IPS-20b (cell line): ENCODE data around the gene PDE6G.

ENCODE experiments used
- H3K27ac ChIP-seq: one replicate; pipeline ENCODE4 v1.5.1; 2013; ENCODE audit warnings: low read length
- H3K27me3 ChIP-seq: 2 replicates; pipeline ENCODE4 v1.6.1; 2013; ENCODE audit warnings: mild to moderate bottlenecking, low read length, inconsistent platforms; ENCODE audit not compliant: insufficient read depth
- H3K36me3 ChIP-seq: 2 replicates; pipeline ENCODE4 v1.6.1; 2013; ENCODE audit warnings: low read depth, mild to moderate bottlenecking, inconsistent platforms, low read length, moderate library complexity; ENCODE audit not compliant: insufficient read depth
- H3K4me1 ChIP-seq: 2 replicates; pipeline ENCODE4 v1.6.1; 2013; ENCODE audit warnings: mild to moderate bottlenecking, control low read depth, inconsistent platforms, low read length, moderate library complexity; ENCODE audit not compliant: insufficient read depth
- H3K4me3 ChIP-seq: 2 replicates; pipeline ENCODE4 v1.5.1; 2013; ENCODE audit warnings: mild to moderate bottlenecking, low read length, inconsistent platforms
- H3K9ac ChIP-seq: 2 replicates; pipeline ENCODE4 v1.6.1; 2013; ENCODE audit warnings: low read depth, mild to moderate bottlenecking, inconsistent platforms, low read length, moderate library complexity
- H3K9me3 ChIP-seq: 2 replicates; pipeline ENCODE4 v1.6.1; 2013; ENCODE audit warnings: mild to moderate bottlenecking, low read depth, low read length, inconsistent platforms; ENCODE audit not compliant: insufficient read depth

PDE6G gene

DNA sequence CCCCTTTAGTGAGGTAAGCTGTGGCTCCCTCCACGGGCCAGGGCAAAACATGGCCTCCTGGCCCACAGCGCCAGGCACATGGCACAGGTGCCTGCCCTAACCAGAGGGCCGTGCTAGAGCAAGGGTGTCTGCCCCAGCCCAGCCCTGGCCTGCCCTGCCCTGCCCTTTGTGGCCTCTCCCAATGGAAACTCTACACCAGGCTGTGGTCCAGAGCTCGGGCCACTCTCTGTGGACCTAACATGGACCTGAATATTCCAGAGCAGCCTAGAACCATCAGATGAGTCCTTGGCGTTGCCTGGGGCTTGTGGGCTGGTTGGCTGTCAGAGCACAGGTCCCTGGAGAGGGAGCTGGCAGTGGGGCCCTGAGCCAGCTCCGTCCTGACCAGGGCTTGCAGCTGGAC lies 38.9 kb upstream of the PDE6G start:
- no peak overlapping the region for H3K4me3 ChIP-seq
- no peak overlapping the region for H3K9ac ChIP-seq
- no peaks in the 10 kb centered on the region for H3K9me3 ChIP-seq
- H3K27me3 ChIP-seq, result no peaks in the 10 kb centered on the region
- peaks cover 81% of the 10 kb centered on the region for H3K36me3 ChIP-seq
- H3K27ac ChIP-seq, result no peak overlapping the region
- H3K4me1 ChIP-seq, result no peaks in the 10 kb centered on the region

DNA sequence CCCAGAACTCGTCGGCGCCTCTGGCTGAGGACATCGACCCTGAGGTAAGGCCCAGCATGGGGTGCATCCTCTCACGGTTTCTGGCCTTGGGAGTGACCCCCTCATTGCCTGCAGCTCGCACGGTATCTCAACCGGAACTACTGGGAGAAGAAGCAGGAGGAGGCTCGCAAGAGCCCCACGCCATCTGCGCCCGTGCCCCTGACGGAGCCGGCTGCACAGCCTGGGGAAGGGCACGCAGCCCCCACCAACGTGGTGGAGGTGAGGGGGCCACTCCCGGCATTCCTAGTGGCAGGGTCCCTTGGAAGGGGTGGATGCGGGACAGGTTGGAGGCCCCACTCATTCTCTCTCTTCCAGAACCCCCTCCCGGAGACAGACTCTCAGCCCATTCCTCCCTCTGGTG lies 38.5 kb upstream of the PDE6G start:
- H3K9me3 ChIP-seq, result no peaks in the 10 kb centered on the region
- H3K4me3 ChIP-seq, result no peak overlapping the region
- H3K36me3 ChIP-seq, result peaks cover 85% of the 10 kb centered on the region
- no peaks in the 10 kb centered on the region for H3K4me1 ChIP-seq
- H3K27me3 ChIP-seq, result no peaks in the 10 kb centered on the region
- H3K27ac ChIP-seq, result no peak overlapping the region
- no peak overlapping the region for H3K9ac ChIP-seq

DNA sequence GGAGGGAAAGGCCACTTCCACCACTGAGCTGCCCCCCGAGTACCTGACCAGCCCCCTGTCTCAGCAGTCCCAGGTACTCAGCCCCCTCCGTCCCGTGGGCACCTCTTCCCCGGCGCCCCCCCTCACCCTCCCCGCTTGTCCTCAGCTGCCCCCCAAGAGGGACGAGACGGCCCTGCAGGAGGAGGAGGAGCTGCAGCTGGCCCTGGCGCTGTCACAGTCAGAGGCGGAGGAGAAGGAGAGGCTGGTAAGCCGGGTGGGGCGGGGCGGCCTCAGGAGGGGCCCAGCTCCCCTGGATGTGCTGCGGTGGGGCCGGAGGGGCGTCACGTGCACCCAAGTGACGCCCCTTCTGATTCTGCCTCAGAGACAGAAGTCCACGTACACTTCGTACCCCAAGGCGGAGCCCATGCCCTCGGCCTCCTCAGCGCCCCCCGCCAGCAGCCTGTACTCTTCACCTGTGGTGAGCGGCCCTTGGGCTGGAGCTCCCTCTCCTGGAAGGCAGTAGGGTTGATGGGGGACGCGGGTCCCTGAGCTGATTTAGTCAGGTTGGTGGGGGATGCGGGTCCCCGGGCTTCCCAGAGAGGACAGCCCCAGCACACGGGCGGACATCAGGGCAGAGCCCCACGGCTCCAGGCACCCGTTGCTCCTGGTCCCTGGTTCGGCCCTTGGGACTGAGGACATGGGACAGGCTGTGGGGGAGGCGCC lies 37.3 kb upstream of the PDE6G start:
- Histone ChIP-seq H3K4me3 (no peak overlapping the region), H3K36me3 (peaks cover 90% of the 10 kb centered on the region), H3K4me1 (no peaks in the 10 kb centered on the region), H3K9ac (no peak overlapping the region), H3K9me3 (no peaks in the 10 kb centered on the region), H3K27me3 (no peaks in the 10 kb centered on the region), H3K27ac (no peak overlapping the region)

DNA sequence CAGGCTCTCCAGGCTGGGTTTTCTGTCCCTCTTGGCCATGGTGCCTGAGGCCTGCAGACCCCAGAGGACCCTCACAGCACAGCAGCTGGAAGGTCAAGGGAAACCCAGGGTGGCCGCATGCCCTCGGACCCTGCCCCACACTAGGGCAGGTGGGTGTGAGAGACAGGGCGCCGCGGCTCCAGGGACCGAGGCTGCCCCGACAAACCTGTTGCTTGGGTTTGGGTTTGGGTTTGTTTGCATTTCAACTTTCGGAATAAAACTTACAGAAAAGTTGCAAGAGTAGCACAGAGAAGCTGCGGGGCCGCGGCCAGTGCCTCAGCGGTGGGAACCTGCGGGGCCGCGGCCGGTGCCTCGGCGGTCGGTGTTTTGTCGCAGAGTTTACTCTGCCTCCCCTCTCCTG lies 35.3 kb upstream of the PDE6G start:
- Histone ChIP-seq H3K9ac (no peak overlapping the region), H3K9me3 (no peaks in the 10 kb centered on the region), H3K4me3 (no peak overlapping the region), H3K27me3 (no peaks in the 10 kb centered on the region), H3K27ac (no peak overlapping the region), H3K36me3 (peaks cover 88% of the 10 kb centered on the region), H3K4me1 (no peaks in the 10 kb centered on the region)

DNA sequence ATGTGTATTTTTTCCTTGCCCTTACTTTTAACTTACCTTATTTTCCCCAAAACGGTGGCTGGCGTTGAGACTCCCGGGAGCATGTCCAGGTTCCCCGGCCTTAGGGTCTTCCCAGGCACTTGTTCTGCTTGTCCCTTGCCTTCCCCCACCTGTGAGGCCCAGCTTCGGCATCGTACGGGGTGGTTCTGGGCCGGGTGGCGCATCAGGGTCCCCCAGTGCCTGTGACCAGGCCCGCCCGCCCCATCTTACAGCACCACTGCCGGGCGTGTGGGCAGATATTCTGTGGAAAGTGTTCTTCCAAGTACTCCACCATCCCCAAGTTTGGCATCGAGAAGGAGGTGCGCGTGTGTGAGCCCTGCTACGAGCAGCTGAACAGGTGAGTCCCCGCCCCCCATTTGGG lies 34.9 kb upstream of the PDE6G start:
- H3K36me3 ChIP-seq, result peaks cover 88% of the 10 kb centered on the region
- no peak overlapping the region for H3K9ac ChIP-seq
- H3K4me3 ChIP-seq, result no peak overlapping the region
- no peaks in the 10 kb centered on the region for H3K9me3 ChIP-seq
- H3K27me3 ChIP-seq, result no peaks in the 10 kb centered on the region
- H3K27ac ChIP-seq, result no peak overlapping the region
- H3K4me1 ChIP-seq, result no peaks in the 10 kb centered on the region

DNA sequence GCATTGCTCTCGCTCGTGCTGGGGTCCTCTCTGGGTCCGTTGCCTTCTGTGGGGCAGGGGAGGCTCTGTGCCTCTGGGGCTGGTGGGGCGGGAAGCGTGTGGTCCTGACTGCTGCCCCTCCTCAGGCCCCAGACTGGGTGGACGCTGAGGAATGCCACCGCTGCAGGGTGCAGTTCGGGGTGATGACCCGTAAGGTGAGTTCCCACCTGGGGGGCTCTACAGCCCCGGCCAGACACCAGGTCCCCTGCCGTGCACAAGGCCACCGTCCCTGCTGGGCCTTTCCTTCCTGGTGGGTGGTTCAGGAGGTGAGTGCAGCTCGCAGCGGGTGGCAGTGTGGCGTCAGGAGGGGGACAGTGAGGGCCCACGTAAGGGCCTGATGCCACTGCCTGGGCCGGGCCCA lies 34.2 kb upstream of the PDE6G start:
- Histone ChIP-seq H3K36me3 (peaks cover 88% of the 10 kb centered on the region), H3K9ac (no peak overlapping the region)

DNA sequence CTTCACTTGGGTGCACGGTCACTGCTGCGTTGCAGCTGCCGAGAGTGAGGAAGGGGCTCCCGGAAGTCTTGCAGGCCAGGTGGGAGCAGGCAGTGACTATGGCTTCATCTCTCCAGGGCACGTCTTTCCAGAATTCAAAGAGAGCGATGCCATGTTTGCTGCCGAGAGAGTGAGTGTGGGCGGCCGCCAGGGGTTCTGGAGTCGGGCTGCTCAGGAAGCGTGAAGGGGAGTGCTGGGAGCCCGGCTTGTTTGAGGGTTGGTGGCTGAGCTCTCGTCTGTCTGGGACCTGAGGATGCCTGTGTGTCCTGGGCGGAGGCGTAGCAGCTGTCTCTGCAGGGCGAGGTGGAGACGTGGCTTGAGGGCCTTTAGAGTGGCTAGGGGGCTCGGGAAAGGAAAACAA lies 33.7 kb upstream of the PDE6G start:
- no peaks in the 10 kb centered on the region for H3K27me3 ChIP-seq
- H3K36me3 ChIP-seq, result peaks cover 86% of the 10 kb centered on the region
- no peak overlapping the region for H3K4me3 ChIP-seq
- H3K27ac ChIP-seq, result no peak overlapping the region
- peaks cover under 1% of the 10 kb centered on the region; the same call in 1 of the 2 replicates for H3K4me1 ChIP-seq
- H3K9ac ChIP-seq, result no peak overlapping the region
- H3K9me3 ChIP-seq, result no peaks in the 10 kb centered on the region

More for the DNA sequence above, 34.2 kb upstream of the PDE6G start:
- Histone ChIP-seq H3K4me3 (no peak overlapping the region), H3K9me3 (no peaks in the 10 kb centered on the region), H3K27ac (no peak overlapping the region), H3K27me3 (no peaks in the 10 kb centered on the region), H3K4me1 (no peaks in the 10 kb centered on the region)

DNA sequence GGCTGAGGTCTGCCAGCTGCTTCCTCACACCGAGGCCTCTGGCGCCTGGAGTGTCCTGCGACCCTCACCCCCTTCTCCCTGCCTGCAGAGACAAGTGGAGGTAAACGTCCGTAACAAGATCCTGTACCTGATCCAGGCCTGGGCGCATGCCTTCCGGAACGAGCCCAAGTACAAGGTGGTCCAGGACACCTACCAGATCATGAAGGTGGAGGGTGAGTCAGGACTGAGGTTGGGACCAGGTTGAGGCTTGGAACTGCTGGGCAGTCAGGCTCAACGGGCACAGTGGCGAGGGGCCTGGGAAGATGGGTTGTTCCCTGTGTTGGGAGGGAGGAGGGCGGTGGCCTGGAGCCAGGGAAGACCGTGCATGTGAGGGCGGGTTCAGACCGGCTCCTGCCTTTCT lies 32.3 kb upstream of the PDE6G start:
- Histone ChIP-seq H3K9ac (no peak overlapping the region), H3K4me3 (no peak overlapping the region), H3K36me3 (peaks cover 75% of the 10 kb centered on the region), H3K9me3 (no peaks in the 10 kb centered on the region), H3K27ac (no peak overlapping the region), H3K4me1 (peaks cover 8% of the 10 kb centered on the region), H3K27me3 (no peaks in the 10 kb centered on the region)

DNA sequence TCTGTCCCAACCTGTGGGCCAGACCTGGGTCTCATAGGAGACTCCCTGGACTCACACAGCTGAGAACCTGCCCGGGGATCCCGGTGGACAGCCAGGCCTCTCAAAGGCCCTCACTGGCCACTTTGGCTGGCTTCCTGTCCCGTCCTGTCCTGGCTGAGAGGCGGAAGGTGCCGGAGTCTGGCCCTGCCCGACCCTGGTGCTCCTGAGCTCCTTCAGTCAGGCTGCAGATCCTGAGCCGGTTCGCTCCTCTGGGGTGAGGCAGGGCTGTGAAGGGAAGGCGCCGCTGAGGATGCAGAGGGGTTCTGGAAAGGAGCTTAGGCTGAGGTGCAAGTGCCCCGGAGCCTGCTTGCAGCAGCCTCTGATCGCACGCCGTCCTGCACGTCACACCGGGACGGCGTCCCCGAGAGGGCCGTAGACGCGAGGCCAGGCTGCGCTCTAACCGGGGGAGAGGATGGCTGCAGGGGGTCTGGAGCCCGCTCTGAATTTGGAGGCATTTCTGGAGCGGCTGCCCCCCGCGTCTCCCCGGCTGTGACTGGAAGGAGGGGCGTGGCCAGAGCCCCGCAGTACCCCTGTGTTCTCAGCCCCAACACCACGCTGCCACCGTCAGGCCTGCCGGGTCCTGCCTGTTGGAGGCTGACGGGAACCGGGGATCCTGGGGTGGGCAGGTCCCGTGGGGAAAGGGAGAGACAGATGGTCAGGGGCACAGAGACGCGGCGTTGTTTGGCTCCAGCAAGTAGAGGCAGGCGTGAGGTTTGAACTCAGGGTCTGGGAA lies 31.6 kb upstream of the PDE6G start:
- peaks cover 70% of the 10 kb centered on the region for H3K36me3 ChIP-seq
- H3K4me3 ChIP-seq, result no peak overlapping the region
- H3K4me1 ChIP-seq, result peaks cover 8% of the 10 kb centered on the region
- no peak overlapping the region for H3K27ac ChIP-seq
- no peaks in the 10 kb centered on the region for H3K27me3 ChIP-seq
- no peaks in the 10 kb centered on the region for H3K9me3 ChIP-seq
- H3K9ac ChIP-seq, result no peak overlapping the region

DNA sequence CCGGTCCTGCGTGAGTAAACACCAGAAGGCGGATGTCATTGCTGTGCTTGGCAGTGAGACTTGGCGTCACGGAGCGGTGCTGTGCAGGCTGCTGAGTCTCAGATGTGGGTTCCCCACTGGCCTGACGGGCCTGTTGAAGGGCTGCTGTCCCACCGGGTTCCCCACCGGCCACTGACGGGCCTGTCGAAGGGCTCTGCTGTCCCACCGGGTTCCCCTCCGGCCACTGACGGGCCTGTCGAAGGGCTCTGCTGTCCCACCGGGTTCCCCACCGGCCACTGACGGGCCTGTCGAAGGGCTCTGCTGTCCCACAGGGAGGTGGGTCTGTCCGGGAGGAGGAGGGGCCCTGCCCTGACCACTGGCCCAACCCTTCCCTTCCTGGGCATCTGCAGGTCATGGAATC lies 30.3 kb upstream of the PDE6G start:
- no peak overlapping the region for H3K4me3 ChIP-seq
- no peak overlapping the region for H3K27ac ChIP-seq
- H3K9me3 ChIP-seq, result no peaks in the 10 kb centered on the region
- H3K27me3 ChIP-seq, result no peaks in the 10 kb centered on the region
- H3K9ac ChIP-seq, result no peak overlapping the region
- H3K4me1 ChIP-seq, result peaks cover 8% of the 10 kb centered on the region
- H3K36me3 ChIP-seq, result peaks cover 58% of the 10 kb centered on the region

DNA sequence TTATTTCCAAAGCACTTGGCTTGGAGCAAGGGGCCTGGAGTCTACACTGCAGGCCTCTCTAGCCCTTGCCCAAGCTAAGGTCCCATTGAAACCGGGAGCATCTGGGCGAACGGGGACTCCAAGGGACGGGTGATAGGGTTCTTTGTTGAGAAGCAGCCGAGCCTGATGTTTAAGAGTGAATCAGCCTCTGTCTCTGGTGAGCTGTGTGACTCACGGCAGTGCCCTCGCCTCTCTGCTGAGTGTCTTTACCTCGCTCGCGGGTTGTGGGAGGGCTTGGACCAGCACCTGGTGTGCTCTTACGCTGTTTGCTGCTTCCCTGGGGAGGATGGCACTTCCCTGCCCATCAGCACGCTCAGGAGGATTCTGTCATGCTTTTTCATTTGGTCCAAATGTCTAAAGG lies 28.8 kb upstream of the PDE6G start:
- Histone ChIP-seq H3K27me3 (no peaks in the 10 kb centered on the region), H3K4me3 (peak overlapping the region; percentile 93; the same call in 1 of the 2 replicates), H3K9ac (peak overlapping the region; percentile 89; the same call in 1 of the 2 replicates), H3K27ac (no peak overlapping the region), H3K9me3 (no peaks in the 10 kb centered on the region), H3K4me1 (peaks cover 8% of the 10 kb centered on the region), H3K36me3 (peaks cover 43% of the 10 kb centered on the region)

DNA sequence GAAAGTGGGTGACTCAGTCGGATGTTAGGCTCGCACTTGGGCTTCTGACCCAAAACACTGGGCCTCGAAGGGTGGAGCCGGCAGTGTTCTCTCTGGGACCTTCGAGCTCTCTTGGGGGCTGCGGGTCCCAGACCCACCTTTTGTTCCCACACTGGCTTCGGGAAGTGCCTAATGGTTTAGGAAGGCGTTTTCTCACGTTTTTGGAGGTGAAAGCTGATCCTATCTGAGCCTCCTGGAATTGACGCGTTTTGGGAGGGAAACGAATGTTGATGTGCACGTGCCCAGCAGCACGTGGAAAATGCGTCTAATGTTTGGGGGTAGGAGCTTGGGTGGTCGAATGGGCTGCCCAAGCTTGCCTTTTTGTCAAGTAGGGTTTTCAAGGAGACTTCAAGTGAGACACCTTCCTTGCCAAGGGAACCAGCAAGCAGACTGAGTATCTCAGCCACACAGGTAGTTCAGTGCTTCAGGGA lies 28.1 kb upstream of the PDE6G start:
- Histone ChIP-seq H3K36me3 (peaks cover 37% of the 10 kb centered on the region), H3K27me3 (no peaks in the 10 kb centered on the region), H3K4me3 (peak overlapping the region; percentile 93), H3K4me1 (peaks cover 8% of the 10 kb centered on the region), H3K27ac (no peak overlapping the region), H3K9ac (peak overlapping the region; percentile 89), H3K9me3 (no peaks in the 10 kb centered on the region)
